SU-DHL-6 (cell line): ENCODE measurements around the gene KRT75.

ENCODE experiments used
- H2AFZ ChIP-seq: fragments of 200-600 bp; sonication (generic); 2 replicates; pipeline ENCODE4 v1.6.1; 2014; ENCODE audit warnings: low read depth, mild to moderate bottlenecking, moderate library complexity, mixed read lengths, antibody characterized with exemption, low read length; ENCODE audit not compliant: severe bottlenecking
- H3F3A ChIP-seq: fragments of 200-600 bp; shearing (Covaris generic); 2 replicates; pipeline ENCODE4 v1.6.0; 2016; ENCODE audit warnings: antibody characterized with exemption, mild to moderate bottlenecking; ENCODE audit not compliant: insufficient read depth
- H3K27ac ChIP-seq: fragments of 200-600 bp; sonication (generic); 2 replicates; pipeline ENCODE4 v1.5.1; 2016; ENCODE audit warnings: low read depth, mild to moderate bottlenecking, low read length, moderate library complexity, mixed read lengths
- H3K27me3 ChIP-seq: fragments of 200-600 bp; sonication (generic), shearing (Covaris generic); 2 replicates; pipeline ENCODE4 v1.6.0; 2014; ENCODE audit warnings: mild to moderate bottlenecking, low read length
- H3K36me3 ChIP-seq: fragments of 200-600 bp; sonication (generic); 2 replicates; pipeline ENCODE4 v1.6.1; 2014; ENCODE audit warnings: mild to moderate bottlenecking, low read length, mixed read lengths
- H3K4me2 ChIP-seq: fragments of 300-600, 200-600 bp; shearing (Covaris generic), sonication (generic); 2 replicates; pipeline ENCODE4 v1.6.0; 2014; ENCODE audit warnings: low read length, low read depth, mild to moderate bottlenecking; ENCODE audit not compliant: poor library complexity, severe bottlenecking
- H3K4me3 ChIP-seq: fragments of 200-600 bp; sonication (generic); 2 replicates; pipeline ENCODE4 v1.5.1; 2014; ENCODE audit warnings: antibody characterized with exemption, low read length, mild to moderate bottlenecking, mixed read lengths; ENCODE audit not compliant: insufficient read depth, poor library complexity, severe bottlenecking
- H3K79me2 ChIP-seq: fragments of 200-600 bp; sonication (generic); 2 replicates; pipeline ENCODE4 v1.6.1; 2014; ENCODE audit warnings: mild to moderate bottlenecking, low read length, moderate library complexity; ENCODE audit not compliant: insufficient read depth
- H3K9ac ChIP-seq: fragments of 200-600 bp; sonication (generic); 2 replicates; pipeline ENCODE4 v1.7.0; 2014; ENCODE audit warnings: mild to moderate bottlenecking, low read length
- H3K9me2 ChIP-seq: fragments of 200-600 bp; sonication (generic); replicated peaks from 2 replicates; pipeline ENCODE4 v1.6.1; 2014; ENCODE audit warnings: low read length; ENCODE audit not compliant: insufficient read depth
- H3K9me3 ChIP-seq: fragments of 200-600 bp; sonication (generic); 2 replicates; pipeline ENCODE4 v1.6.1; 2014; ENCODE audit warnings: low read length, mixed read lengths; ENCODE audit not compliant: insufficient read depth
- H4K20me1 ChIP-seq: fragments of 200-600 bp; sonication (generic); 2 replicates; pipeline ENCODE4 v1.6.1; 2014; ENCODE audit warnings: low read depth, mild to moderate bottlenecking, antibody characterized with exemption, low read length, moderate library complexity, mixed read lengths
- EZH2phosphoT487 ChIP-seq: fragments of 200-600 bp; sonication (generic), shearing (Covaris generic); conservative IDR thresholded peaks from 2 replicates; pipeline ENCODE4 v1.6.1; 2018; ENCODE audit warnings: mild to moderate bottlenecking, antibody characterized with exemption, low read length, moderate library complexity, mixed read lengths
- TF ChIP-seq, protein P1 (sequence below): fragments of 200-600 bp; sonication (generic); IDR thresholded peaks from one replicate; pipeline ENCODE4 v1.5.1; 2017; ENCODE audit warnings: antibody characterized with exemption, mild to moderate bottlenecking, low read length, moderate library complexity; ENCODE audit not compliant: insufficient read depth, poor library complexity, severe bottlenecking

KRT75 gene

GRCh38 chr12:52436000-52436827, 2.0 kb upstream of the KRT75 start:
- Histone ChIP-seq H3K9me2 (no peaks in the 10 kb centered on the region), H3K79me2 (no peaks in the 10 kb centered on the region), H3K9me3 (no peaks in the 10 kb centered on the region), H3K27ac (no peak overlapping the region), H3K27me3 (no peaks in the 10 kb centered on the region), H2AFZ (no peak overlapping the region), H3K36me3 (no peaks in the 10 kb centered on the region), H3K9ac (no peak overlapping the region), H3F3A (no peaks in the 10 kb centered on the region), H3K4me2 (no peak overlapping the region), H3K4me3 (no peak overlapping the region), H4K20me1 (no peaks in the 10 kb centered on the region)
- TF ChIP-seq, protein P1, sequence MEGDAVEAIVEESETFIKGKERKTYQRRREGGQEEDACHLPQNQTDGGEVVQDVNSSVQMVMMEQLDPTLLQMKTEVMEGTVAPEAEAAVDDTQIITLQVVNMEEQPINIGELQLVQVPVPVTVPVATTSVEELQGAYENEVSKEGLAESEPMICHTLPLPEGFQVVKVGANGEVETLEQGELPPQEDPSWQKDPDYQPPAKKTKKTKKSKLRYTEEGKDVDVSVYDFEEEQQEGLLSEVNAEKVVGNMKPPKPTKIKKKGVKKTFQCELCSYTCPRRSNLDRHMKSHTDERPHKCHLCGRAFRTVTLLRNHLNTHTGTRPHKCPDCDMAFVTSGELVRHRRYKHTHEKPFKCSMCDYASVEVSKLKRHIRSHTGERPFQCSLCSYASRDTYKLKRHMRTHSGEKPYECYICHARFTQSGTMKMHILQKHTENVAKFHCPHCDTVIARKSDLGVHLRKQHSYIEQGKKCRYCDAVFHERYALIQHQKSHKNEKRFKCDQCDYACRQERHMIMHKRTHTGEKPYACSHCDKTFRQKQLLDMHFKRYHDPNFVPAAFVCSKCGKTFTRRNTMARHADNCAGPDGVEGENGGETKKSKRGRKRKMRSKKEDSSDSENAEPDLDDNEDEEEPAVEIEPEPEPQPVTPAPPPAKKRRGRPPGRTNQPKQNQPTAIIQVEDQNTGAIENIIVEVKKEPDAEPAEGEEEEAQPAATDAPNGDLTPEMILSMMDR, result no peak
- no peak for TF ChIP-seq EZH2phosphoT487

GRCh38 chr12:52435659-52435999, 1.5 kb upstream of the KRT75 start:
- no peak overlapping the region for H3K9ac ChIP-seq
- TF ChIP-seq, protein P1, result no peak
- no peak for TF ChIP-seq EZH2phosphoT487
- H3K27ac ChIP-seq, result no peak overlapping the region
- H3K79me2 ChIP-seq, result no peaks in the 10 kb centered on the region
- no peaks in the 10 kb centered on the region for H3K9me3 ChIP-seq
- no peaks in the 10 kb centered on the region for H4K20me1 ChIP-seq
- H3K36me3 ChIP-seq, result no peaks in the 10 kb centered on the region
- H3F3A ChIP-seq, result no peaks in the 10 kb centered on the region
- no peak overlapping the region for H3K4me2 ChIP-seq
- H3K9me2 ChIP-seq, result no peaks in the 10 kb centered on the region
- H3K4me3 ChIP-seq, result no peak overlapping the region
- H3K27me3 ChIP-seq, result no peaks in the 10 kb centered on the region
- H2AFZ ChIP-seq, result no peak overlapping the region

DNA sequence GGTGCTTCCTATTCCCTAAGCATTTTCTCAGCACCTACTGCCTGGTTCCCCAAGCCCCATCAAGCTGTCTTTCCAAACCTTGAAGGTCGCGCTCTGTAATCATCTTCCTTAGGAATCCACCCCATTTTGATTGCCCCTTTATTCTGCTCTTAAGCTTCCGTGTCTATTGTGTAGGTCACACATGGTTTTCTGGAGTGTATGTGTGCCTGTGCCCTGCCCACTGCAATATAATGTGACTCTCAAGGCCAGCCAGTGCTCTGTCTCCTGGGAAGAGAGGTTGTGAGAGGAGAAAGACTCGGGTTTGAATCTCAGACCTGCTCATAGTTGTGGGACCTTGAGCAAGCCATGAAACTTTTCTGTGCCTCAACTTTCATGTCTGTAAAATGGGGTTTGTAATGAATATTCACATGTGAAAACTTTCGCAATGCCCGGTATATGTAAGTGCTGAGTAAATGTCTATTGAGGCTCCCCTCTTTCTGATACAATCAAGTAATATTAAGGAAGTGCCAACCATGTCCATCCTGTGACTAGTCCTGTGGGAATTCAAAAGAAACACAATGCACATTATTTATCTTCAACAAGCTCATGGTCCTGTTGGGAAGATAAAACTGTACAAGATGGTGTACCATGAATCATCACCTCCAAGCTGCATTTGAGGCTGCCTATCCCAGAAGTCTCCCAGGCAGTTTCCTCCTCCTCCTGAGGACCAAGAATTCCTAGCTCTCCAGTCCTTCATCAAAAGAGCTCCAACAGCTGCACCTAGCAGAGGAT, 774 bp upstream of the KRT75 start:
- H4K20me1 ChIP-seq, result no peaks in the 10 kb centered on the region
- H3K36me3 ChIP-seq, result no peaks in the 10 kb centered on the region
- H3K9me2 ChIP-seq, result no peaks in the 10 kb centered on the region
- H3K27me3 ChIP-seq, result no peaks in the 10 kb centered on the region
- no peaks in the 10 kb centered on the region for H3K9me3 ChIP-seq
- no peak overlapping the region for H3K27ac ChIP-seq
- TF ChIP-seq, protein P1, result no peak
- TF ChIP-seq EZH2phosphoT487, result no peak
- no peak overlapping the region for H3K4me2 ChIP-seq
- H3K9ac ChIP-seq, result no peak overlapping the region
- no peaks in the 10 kb centered on the region for H3F3A ChIP-seq
- no peak overlapping the region for H2AFZ ChIP-seq
- no peaks in the 10 kb centered on the region for H3K79me2 ChIP-seq
- no peak overlapping the region for H3K4me3 ChIP-seq
